ENCODE measurements around the gene TINAGL1. TPM values are rescaled to one million over a fixed set of nuclear protein-coding genes. Genes with fewer than 3 reads are reported as not detected.

TINAGL1 gene
- total RNA-seq, 1 donor from 2014 or later, result 5.7 TPM

DNA sequence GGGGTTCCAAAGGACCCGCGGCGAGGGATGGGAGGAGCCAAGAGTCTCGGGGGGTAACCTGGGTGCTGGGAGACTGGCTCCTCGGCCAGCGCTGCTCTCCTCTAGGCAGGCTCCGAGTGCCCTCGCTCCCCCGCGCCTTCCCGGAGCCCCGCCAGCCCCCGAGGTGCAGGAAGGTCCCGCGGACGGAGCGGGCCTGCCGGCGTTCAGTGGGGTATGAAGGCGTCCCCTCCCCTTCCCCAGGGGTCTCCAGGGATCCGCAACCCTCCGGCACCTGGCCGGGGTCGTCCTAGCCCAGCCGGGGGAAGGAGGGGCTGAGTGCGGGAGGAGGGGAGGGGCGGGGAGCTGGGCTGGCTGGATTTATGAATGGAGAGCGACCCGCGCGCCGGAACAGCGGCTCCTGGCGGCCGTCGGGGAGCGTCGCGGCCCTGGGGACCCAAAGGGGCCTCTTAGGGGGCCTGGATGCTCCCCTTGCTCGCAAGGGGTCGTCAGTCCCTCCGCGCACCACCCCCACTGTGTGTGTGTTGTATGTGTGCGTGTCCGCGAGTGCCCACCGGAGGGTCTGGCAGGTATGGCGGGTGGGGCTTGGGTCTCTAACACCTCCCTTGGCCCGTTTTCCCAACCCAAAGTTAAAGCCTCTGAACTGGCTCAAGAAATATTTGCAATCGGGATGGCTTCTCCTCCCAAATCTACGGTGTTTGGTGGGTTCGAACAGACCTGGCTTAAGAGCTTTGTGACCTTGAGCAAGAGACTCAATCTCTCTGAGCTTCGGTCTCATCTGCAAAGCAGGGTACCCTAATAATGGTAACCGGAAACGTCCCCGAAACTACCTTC is 41.8 kb downstream of the TINAGL1 start:
- Histone ChIP-seq H3K36me3 (ENCODE audit: insufficient read depth, low read length) (no peaks in the 10 kb centered on the region), H3K9me3 (ENCODE audit: insufficient read depth, low read depth, low read length) (no peaks in the 10 kb centered on the region), H3K4me3 (ENCODE audit: insufficient read depth, low read depth, low read length) (peak overlapping the region; percentile 54), H3K4me2 (ENCODE audit: low read length) (peak overlapping the region; percentile 93), H2AFZ (ENCODE audit: low read depth, low read length) (peak overlapping the region; percentile 56), H3K27ac (ENCODE audit: low read depth, low read length) (no peak overlapping the region), H3K79me2 (ENCODE audit: insufficient read depth, low read length) (no peaks in the 10 kb centered on the region), H4K20me1 (ENCODE audit: insufficient read depth, low read length) (no peaks in the 10 kb centered on the region), H3K4me1 (ENCODE audit: insufficient read depth, low read length) (peaks cover 4% of the 10 kb centered on the region), H3K9ac (ENCODE audit: low read length) (peak overlapping the region; percentile 59), H3K27me3 (ENCODE audit: insufficient read depth, low read length) (peaks cover 7% of the 10 kb centered on the region)
- Mint-ChIP-seq H3K4me3 (ENCODE audit: unreplicated experiment) (peak overlapping the region; percentile 72), H3K9me3 (ENCODE audit: unreplicated experiment) (no peaks in the 10 kb centered on the region), H3K27ac (ENCODE audit: unreplicated experiment) (no peak overlapping the region), H3K4me1 (ENCODE audit: low read depth, unreplicated experiment) (peaks cover 10% of the 10 kb centered on the region), H3K27me3 (ENCODE audit: low read depth, unreplicated experiment) (peaks cover 28% of the 10 kb centered on the region), H3K36me3 (ENCODE audit: low read depth, unreplicated experiment) (peaks cover 5% of the 10 kb centered on the region)
- TF ChIP-seq, protein P1, sequence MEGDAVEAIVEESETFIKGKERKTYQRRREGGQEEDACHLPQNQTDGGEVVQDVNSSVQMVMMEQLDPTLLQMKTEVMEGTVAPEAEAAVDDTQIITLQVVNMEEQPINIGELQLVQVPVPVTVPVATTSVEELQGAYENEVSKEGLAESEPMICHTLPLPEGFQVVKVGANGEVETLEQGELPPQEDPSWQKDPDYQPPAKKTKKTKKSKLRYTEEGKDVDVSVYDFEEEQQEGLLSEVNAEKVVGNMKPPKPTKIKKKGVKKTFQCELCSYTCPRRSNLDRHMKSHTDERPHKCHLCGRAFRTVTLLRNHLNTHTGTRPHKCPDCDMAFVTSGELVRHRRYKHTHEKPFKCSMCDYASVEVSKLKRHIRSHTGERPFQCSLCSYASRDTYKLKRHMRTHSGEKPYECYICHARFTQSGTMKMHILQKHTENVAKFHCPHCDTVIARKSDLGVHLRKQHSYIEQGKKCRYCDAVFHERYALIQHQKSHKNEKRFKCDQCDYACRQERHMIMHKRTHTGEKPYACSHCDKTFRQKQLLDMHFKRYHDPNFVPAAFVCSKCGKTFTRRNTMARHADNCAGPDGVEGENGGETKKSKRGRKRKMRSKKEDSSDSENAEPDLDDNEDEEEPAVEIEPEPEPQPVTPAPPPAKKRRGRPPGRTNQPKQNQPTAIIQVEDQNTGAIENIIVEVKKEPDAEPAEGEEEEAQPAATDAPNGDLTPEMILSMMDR (IDR thresholded peaks at IDR 0.05; ENCODE audit: insufficient read depth, low read depth, low read length), result peak; percentile 45
- no peak for TF ChIP-seq EZH2 (IDR thresholded peaks at IDR 0.05; ENCODE audit: insufficient read depth, low read length)
- FAIRE-seq (no peak), DNase-seq (ENCODE audit: low read depth) (no peak)

- Histone ChIP-seq H2AFZ (ENCODE audit: low read depth, low read length) (no peak overlapping the region), H3K9ac (ENCODE audit: low read length) (no peak overlapping the region), H3K4me3 (ENCODE audit: insufficient read depth, low read depth, low read length) (no peak overlapping the region), H3K27ac (ENCODE audit: low read depth, low read length) (no peak overlapping the region), H3K36me3 (ENCODE audit: insufficient read depth, low read length) (no peaks in the 10 kb centered on the region), H4K20me1 (ENCODE audit: insufficient read depth, low read length) (no peaks in the 10 kb centered on the region), H3K9me3 (ENCODE audit: insufficient read depth, low read depth, low read length) (no peaks in the 10 kb centered on the region), H3K4me1 (ENCODE audit: insufficient read depth, low read length) (peaks cover 4% of the 10 kb centered on the region), H3K27me3 (ENCODE audit: insufficient read depth, low read length) (peaks cover 7% of the 10 kb centered on the region), H3K79me2 (ENCODE audit: insufficient read depth, low read length) (no peaks in the 10 kb centered on the region), H3K4me2 (ENCODE audit: low read length) (no peak overlapping the region)
- Mint-ChIP-seq H3K36me3 (ENCODE audit: low read depth, unreplicated experiment) (peaks cover 5% of the 10 kb centered on the region), H3K4me3 (ENCODE audit: unreplicated experiment) (peak overlapping the region; percentile 72), H3K27me3 (ENCODE audit: low read depth, unreplicated experiment) (peaks cover 28% of the 10 kb centered on the region), H3K27ac (ENCODE audit: unreplicated experiment) (no peak overlapping the region), H3K9me3 (ENCODE audit: unreplicated experiment) (no peaks in the 10 kb centered on the region), H3K4me1 (ENCODE audit: low read depth, unreplicated experiment) (peaks cover 10% of the 10 kb centered on the region)
- no peak for DNase-seq (ENCODE audit: low read depth)
- TF ChIP-seq, protein P1 (IDR thresholded peaks at IDR 0.05; ENCODE audit: insufficient read depth, low read depth, low read length), result no peak
- no peak for TF ChIP-seq EZH2 (IDR thresholded peaks at IDR 0.05; ENCODE audit: insufficient read depth, low read length)
- no peak for FAIRE-seq
Observed at GRCh38 chr1:31618916-31619846, 42.9 kb downstream of the TINAGL1 start.

All from astrocyte (in vitro differentiated cells and primary cell).